Activated naive CD4-positive, alpha-beta T cell treated with anti-CD3 and anti-CD28 coated beads for 36 hours (primary cell): Measurements from ENCODE around the gene CCDC181. TPM values are rescaled to one million over a fixed set of nuclear protein-coding genes. Genes with fewer than 3 reads are reported as not detected.
A peak's percentile ranks its signal among the peaks of the same experiment; 100 is the strongest.
"Not testable (repeated sequence)": the region's sequence is repeated elsewhere in the genome, so short reads cannot be mapped to it uniquely, and the experiment has no call there.

Source experiments
- CTCF ChIA-PET: fragments of 350-600 bp; sonication (Branson Sonifier 250); formaldehyde crosslinking; loops from one replicate; lab custom pipeline; 2021; ENCODE audit warnings: antibody characterized with exemption; lab: Charles Lee
- DNase-seq: peaks from one replicate; pipeline ENCODE4 v3.0.0-alpha.2; 2020
- H3K27ac Mint-ChIP-seq: one replicate; pipeline ENCODE4 v1.8.0; 2021; ENCODE audit warnings: mild to moderate bottlenecking, mixed read lengths
- H3K27me3 Mint-ChIP-seq: one replicate; pipeline ENCODE4 v1.8.0; 2021; ENCODE audit warnings: low read depth, mixed read lengths
- H3K36me3 Mint-ChIP-seq: one replicate; pipeline ENCODE4 v1.8.0; 2021; ENCODE audit warnings: low read depth, mixed read lengths
- H3K4me1 Mint-ChIP-seq: one replicate; pipeline ENCODE4 v1.8.0; 2021; ENCODE audit warnings: low read depth, mixed read lengths
- H3K4me3 Mint-ChIP-seq: one replicate; pipeline ENCODE4 v1.8.0; 2021; ENCODE audit warnings: mild to moderate bottlenecking, moderate library complexity, mixed read lengths
- H3K9me3 Mint-ChIP-seq: one replicate; pipeline ENCODE4 v1.8.0; 2021; ENCODE audit warnings: mixed read lengths
- intact Hi-C: fragments of 100-400 bp; cut with micrococcal nuclease; formaldehyde crosslinking; loops from one replicate; pipeline ENCODE4 v1.15.1; 2023
- total RNA-seq, 2 experiments: library from RNA; stranded (reverse); gene quantifications; one replicate each; pipeline ENCODE4 v1.2.3, GENCODE V29; 2021

The CCDC181 gene
- total RNA-seq, 2 experiments from 2014 or later: 0.17 TPM; not detected in 1

GRCh38 chr1:169460191-169460833 is 33.0 kb upstream of the CCDC181 start:
- Mint-ChIP-seq H3K9me3 (peaks cover 10% of the 10 kb centered on the region), H3K4me3 (peak overlapping the region; percentile 49), H3K27me3 (peaks cover 11% of the 10 kb centered on the region), H3K4me1 (peaks cover 25% of the 10 kb centered on the region), H3K27ac (no peak overlapping the region), H3K36me3 (peaks cover 4% of the 10 kb centered on the region)
- intact Hi-C loops: loop anchor here (2.0 to 5.0 kb wide), 2 partner anchors 134 to 232 kb away; no protein-coding TSS in a partner anchor
- DNase-seq: peak; percentile 24
- CTCF ChIA-PET: interaction anchor here (0.5 kb wide), 1 partner anchor 1300 kb away, joined by 3 read pairs; no protein-coding TSS in a partner anchor

- peaks cover 10% of the 10 kb centered on the region for H3K9me3 Mint-ChIP-seq
- H3K4me1 Mint-ChIP-seq: peaks cover 25% of the 10 kb centered on the region
- H3K27me3 Mint-ChIP-seq: peaks cover 11% of the 10 kb centered on the region
- DNase-seq: no peak
- H3K36me3 Mint-ChIP-seq: peaks cover 4% of the 10 kb centered on the region
- H3K27ac Mint-ChIP-seq: no peak overlapping the region
- CTCF ChIA-PET: no interaction called here
- H3K4me3 Mint-ChIP-seq: no peak overlapping the region
- intact Hi-C loops: no loop called here
Observed at GRCh38 chr1:169457443-169457842, 30.2 kb upstream of the CCDC181 start.

GRCh38 chr1:169456029-169456428 is 28.8 kb upstream of the CCDC181 start:
- H3K36me3 Mint-ChIP-seq: peaks cover 4% of the 10 kb centered on the region
- intact Hi-C loops: no loop called here
- CTCF ChIA-PET: no interaction called here
- no peak overlapping the region for H3K4me3 Mint-ChIP-seq
- DNase-seq: no peak
- no peak overlapping the region for H3K27ac Mint-ChIP-seq
- peaks cover 12% of the 10 kb centered on the region for H3K27me3 Mint-ChIP-seq
- peaks cover 16% of the 10 kb centered on the region for H3K4me1 Mint-ChIP-seq
- peaks cover 10% of the 10 kb centered on the region for H3K9me3 Mint-ChIP-seq

GRCh38 chr1:169452921-169453320 is 25.6 kb upstream of the CCDC181 start:
- CTCF ChIA-PET: interaction anchor here (0.6 kb wide), 1 partner anchor 149 kb away, joined by 4 read pairs; no protein-coding TSS in a partner anchor
- H3K4me1 Mint-ChIP-seq: peaks cover 2% of the 10 kb centered on the region
- intact Hi-C loops: no loop called here
- DNase-seq: no peak
- H3K27me3 Mint-ChIP-seq: peaks cover 8% of the 10 kb centered on the region
- H3K9me3 Mint-ChIP-seq: peaks cover 10% of the 10 kb centered on the region
- peaks cover 4% of the 10 kb centered on the region for H3K36me3 Mint-ChIP-seq
- H3K27ac Mint-ChIP-seq: no peak overlapping the region
- no peak overlapping the region for H3K4me3 Mint-ChIP-seq

GRCh38 chr1:169451218-169451824 is 24.0 kb upstream of the CCDC181 start:
- peaks cover 2% of the 10 kb centered on the region for H3K4me1 Mint-ChIP-seq
- H3K4me3 Mint-ChIP-seq: no peak overlapping the region
- no peaks in the 10 kb centered on the region for H3K9me3 Mint-ChIP-seq
- peaks cover 5% of the 10 kb centered on the region for H3K27me3 Mint-ChIP-seq
- DNase-seq: no peak
- CTCF ChIA-PET: interaction anchor here (0.6 kb wide), 1 partner anchor 283 kb away, joined by 5 read pairs; the partner anchor contains the start of gene SELE
- H3K36me3 Mint-ChIP-seq: no peaks in the 10 kb centered on the region
- no peak overlapping the region for H3K27ac Mint-ChIP-seq
- intact Hi-C loops: no loop called here

GRCh38 chr1:169443923-169444322 is 16.6 kb upstream of the CCDC181 start:
- Mint-ChIP-seq H3K4me3 (no peak overlapping the region), H3K9me3 (no peaks in the 10 kb centered on the region), H3K4me1 (no peaks in the 10 kb centered on the region), H3K36me3 (no peaks in the 10 kb centered on the region), H3K27ac (no peak overlapping the region), H3K27me3 (peaks cover 12% of the 10 kb centered on the region)
- no peak for DNase-seq
- CTCF ChIA-PET: no interaction called here
- intact Hi-C loops: no loop called here

- Mint-ChIP-seq H3K27me3 (peaks cover 66% of the 10 kb centered on the region), H3K4me1 (peaks cover 4% of the 10 kb centered on the region), H3K4me3 (no peak overlapping the region), H3K36me3 (no peaks in the 10 kb centered on the region), H3K27ac (no peak overlapping the region), H3K9me3 (no peaks in the 10 kb centered on the region)
- CTCF ChIA-PET: interaction anchor here (1.4 kb wide), 1 partner anchor 9 kb away, joined by 5 read pairs; no protein-coding TSS in a partner anchor
- intact Hi-C loops: no loop called here
- DNase-seq: no peak
Observed at GRCh38 chr1:169426174-169426705, 1.0 kb downstream of the CCDC181 start.

GRCh38 chr1:169421309-169421708 is 6.0 kb downstream of the CCDC181 start:
- DNase-seq: no peak
- no peaks in the 10 kb centered on the region for H3K36me3 Mint-ChIP-seq
- intact Hi-C loops: no loop called here
- H3K27me3 Mint-ChIP-seq: peaks cover 40% of the 10 kb centered on the region
- H3K4me3 Mint-ChIP-seq: no peak overlapping the region
- H3K4me1 Mint-ChIP-seq: no peaks in the 10 kb centered on the region
- no peak overlapping the region for H3K27ac Mint-ChIP-seq
- H3K9me3 Mint-ChIP-seq: no peaks in the 10 kb centered on the region
- CTCF ChIA-PET: interaction anchor here (0.6 kb wide), 1 partner anchor 643 kb away, joined by 3 read pairs; no protein-coding TSS in a partner anchor

GRCh38 chr1:169414952-169415351 is 12.3 kb downstream of the CCDC181 start:
- CTCF ChIA-PET: no interaction called here
- intact Hi-C loops: no loop called here
- no peak overlapping the region for H3K27ac Mint-ChIP-seq

GRCh38 chr1:169408340-169408739 is 18.9 kb downstream of the CCDC181 start:
- H3K27me3 Mint-ChIP-seq, H3K4me1 Mint-ChIP-seq, H3K4me3 Mint-ChIP-seq, H3K27ac Mint-ChIP-seq, H3K36me3 Mint-ChIP-seq, DNase-seq, intact Hi-C loops, CTCF ChIA-PET: not testable (repeated sequence)
- peaks cover 50% of the 10 kb centered on the region for H3K9me3 Mint-ChIP-seq

More at GRCh38 chr1:169414952-169415351, 12.3 kb downstream of the CCDC181 start:
- no peaks in the 10 kb centered on the region for H3K36me3 Mint-ChIP-seq
- DNase-seq: no peak
- H3K4me1 Mint-ChIP-seq: no peaks in the 10 kb centered on the region
- H3K27me3 Mint-ChIP-seq: peaks cover 6% of the 10 kb centered on the region
- no peak overlapping the region for H3K4me3 Mint-ChIP-seq
- H3K9me3 Mint-ChIP-seq: peaks cover 19% of the 10 kb centered on the region

GRCh38 chr1:169402578-169402977 is 24.7 kb downstream of the CCDC181 start:
- H3K27ac Mint-ChIP-seq, H3K27me3 Mint-ChIP-seq, H3K4me1 Mint-ChIP-seq, H3K36me3 Mint-ChIP-seq, intact Hi-C loops, H3K4me3 Mint-ChIP-seq, CTCF ChIA-PET, DNase-seq: not testable (repeated sequence)
- H3K9me3 Mint-ChIP-seq: peaks cover 40% of the 10 kb centered on the region

GRCh38 chr1:169395955-169396354 is 31.3 kb downstream of the CCDC181 start:
- intact Hi-C loops: no loop called here
- Mint-ChIP-seq H3K4me3 (no peak overlapping the region), H3K27me3 (no peaks in the 10 kb centered on the region), H3K9me3 (peaks cover 2% of the 10 kb centered on the region), H3K36me3 (peaks cover 25% of the 10 kb centered on the region), H3K27ac (no peak overlapping the region), H3K4me1 (no peaks in the 10 kb centered on the region)
- no peak for DNase-seq
- CTCF ChIA-PET: no interaction called here
